RWPE1 (cell line): ENCODE data around the gene UVSSA.

Experiments used
- CTCF ChIA-PET: fragments of 350-600 bp; sonication (Branson Sonifier 250); formaldehyde crosslinking; extraction: SDS; loops from one replicate; lab custom pipeline; 2021; lab: Yijun Ruan, JAX
- POLR2A ChIA-PET: fragments of 400-600 bp; formaldehyde crosslinking; extraction: SDS; loops from one replicate; lab custom pipeline; 2020; ENCODE audit warnings: antibody characterized with exemption; ENCODE audit not compliant: low non-redundant PET; lab: Yijun Ruan, JAX
- DNase-seq: peaks from one replicate; pipeline ENCODE4 v3.0.0; 2012; ENCODE audit warnings: low spot score
- H3K27ac ChIP-seq: fragments of 450-650 bp; 2 replicates; pipeline ENCODE4 v1.5.1; 2017
- TF ChIP-seq, protein P1 (sequence below): fragments of 450-650 bp; conservative IDR thresholded peaks from 2 replicates; pipeline ENCODE4 v1.5.1; 2017; ENCODE audit warnings: low read depth, mild to moderate bottlenecking

The UVSSA gene

DNA sequence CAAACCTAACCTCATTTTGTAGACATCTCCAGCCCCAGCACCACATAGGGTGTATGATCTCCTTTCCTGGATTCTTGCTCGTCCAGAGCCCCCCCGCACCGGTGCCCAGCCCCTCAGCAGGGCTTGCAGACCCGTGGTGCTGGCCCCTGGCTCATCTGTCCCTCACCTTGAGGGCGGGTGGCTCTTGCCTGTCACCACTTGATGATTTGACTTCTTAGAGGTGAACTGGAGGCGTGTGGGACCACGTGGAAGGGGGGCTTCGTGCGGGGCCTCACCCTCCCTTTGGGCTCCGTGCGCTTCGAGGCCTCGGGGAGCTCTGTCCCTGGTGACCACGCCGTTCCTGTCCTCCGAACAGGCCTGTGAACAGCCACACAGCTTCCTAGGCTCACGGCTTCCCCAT, 15.5 kb downstream of the UVSSA start:
- no peak for DNase-seq
- CTCF ChIA-PET, result no interaction called here
- POLR2A ChIA-PET, result no interaction called here
- TF ChIP-seq, protein P1, sequence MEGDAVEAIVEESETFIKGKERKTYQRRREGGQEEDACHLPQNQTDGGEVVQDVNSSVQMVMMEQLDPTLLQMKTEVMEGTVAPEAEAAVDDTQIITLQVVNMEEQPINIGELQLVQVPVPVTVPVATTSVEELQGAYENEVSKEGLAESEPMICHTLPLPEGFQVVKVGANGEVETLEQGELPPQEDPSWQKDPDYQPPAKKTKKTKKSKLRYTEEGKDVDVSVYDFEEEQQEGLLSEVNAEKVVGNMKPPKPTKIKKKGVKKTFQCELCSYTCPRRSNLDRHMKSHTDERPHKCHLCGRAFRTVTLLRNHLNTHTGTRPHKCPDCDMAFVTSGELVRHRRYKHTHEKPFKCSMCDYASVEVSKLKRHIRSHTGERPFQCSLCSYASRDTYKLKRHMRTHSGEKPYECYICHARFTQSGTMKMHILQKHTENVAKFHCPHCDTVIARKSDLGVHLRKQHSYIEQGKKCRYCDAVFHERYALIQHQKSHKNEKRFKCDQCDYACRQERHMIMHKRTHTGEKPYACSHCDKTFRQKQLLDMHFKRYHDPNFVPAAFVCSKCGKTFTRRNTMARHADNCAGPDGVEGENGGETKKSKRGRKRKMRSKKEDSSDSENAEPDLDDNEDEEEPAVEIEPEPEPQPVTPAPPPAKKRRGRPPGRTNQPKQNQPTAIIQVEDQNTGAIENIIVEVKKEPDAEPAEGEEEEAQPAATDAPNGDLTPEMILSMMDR, result no peak
- no peak overlapping the region for H3K27ac ChIP-seq

DNA sequence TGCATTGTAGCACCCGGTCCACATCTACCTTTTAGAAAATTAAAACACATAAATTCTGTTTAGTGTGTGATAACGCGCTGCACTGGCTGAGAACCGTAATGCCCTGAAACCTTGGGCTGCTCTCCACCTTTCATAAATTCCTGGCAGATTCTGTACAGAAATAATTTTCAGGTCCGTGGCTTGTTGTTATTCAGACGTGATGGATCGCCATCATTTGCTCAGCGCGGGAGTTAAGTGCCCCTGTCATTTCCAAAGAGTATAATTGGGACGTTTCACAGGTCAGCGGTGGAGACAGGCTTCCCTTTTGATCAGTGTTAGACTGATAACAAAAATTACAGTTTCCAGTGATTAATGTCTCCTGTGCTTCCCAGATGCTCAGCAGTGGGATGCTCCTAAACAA, 16.5 kb downstream of the UVSSA start:
- ChIA-PET POLR2A (no interaction called here), CTCF (no interaction called here)
- H3K27ac ChIP-seq, result no peak overlapping the region
- TF ChIP-seq, protein P1, result no peak
- no peak for DNase-seq

DNA sequence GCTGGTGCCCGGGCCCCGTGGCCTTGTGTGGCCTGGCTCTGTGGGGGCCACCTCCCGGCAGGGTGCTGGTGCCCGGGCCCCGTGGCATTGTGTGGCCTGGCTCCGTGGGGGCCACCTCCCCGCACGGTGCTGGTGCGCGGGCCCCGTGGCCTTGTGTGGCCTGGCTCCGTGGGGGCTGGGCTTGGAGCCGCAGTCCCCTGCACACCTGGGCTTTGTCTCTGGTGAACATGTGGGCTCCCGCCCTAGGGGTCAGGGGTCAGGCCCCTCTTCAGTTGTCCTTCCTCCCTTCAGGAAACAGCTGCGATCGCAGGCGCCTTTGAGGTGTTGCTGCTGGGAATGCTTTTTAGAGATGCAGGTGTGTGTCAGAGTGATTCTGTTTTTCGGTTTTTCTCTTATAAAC, 17.2 kb downstream of the UVSSA start:
- ChIA-PET CTCF (interaction anchor here (2.2 kb wide), 1 partner anchor 8 kb away, joined by 9 read pairs; no protein-coding TSS in a partner anchor), POLR2A (no interaction called here)
- no peak for DNase-seq
- TF ChIP-seq, protein P1, result no peak
- peak overlapping the region; percentile 42; the same call in 1 of the 2 replicates for H3K27ac ChIP-seq

GRCh38 chr4:1364748-1365147, 17.7 kb downstream of the UVSSA start:
- ChIA-PET CTCF (interaction anchor here (0.6 to 2.2 kb wide), 2 partner anchors 8 to 13 kb away, joined by 3 to 9 read pairs; no protein-coding TSS in a partner anchor), POLR2A (no interaction called here)
- no peak for DNase-seq
- TF ChIP-seq, protein P1, result no peak
- peak overlapping the region; percentile 42 for H3K27ac ChIP-seq

DNA sequence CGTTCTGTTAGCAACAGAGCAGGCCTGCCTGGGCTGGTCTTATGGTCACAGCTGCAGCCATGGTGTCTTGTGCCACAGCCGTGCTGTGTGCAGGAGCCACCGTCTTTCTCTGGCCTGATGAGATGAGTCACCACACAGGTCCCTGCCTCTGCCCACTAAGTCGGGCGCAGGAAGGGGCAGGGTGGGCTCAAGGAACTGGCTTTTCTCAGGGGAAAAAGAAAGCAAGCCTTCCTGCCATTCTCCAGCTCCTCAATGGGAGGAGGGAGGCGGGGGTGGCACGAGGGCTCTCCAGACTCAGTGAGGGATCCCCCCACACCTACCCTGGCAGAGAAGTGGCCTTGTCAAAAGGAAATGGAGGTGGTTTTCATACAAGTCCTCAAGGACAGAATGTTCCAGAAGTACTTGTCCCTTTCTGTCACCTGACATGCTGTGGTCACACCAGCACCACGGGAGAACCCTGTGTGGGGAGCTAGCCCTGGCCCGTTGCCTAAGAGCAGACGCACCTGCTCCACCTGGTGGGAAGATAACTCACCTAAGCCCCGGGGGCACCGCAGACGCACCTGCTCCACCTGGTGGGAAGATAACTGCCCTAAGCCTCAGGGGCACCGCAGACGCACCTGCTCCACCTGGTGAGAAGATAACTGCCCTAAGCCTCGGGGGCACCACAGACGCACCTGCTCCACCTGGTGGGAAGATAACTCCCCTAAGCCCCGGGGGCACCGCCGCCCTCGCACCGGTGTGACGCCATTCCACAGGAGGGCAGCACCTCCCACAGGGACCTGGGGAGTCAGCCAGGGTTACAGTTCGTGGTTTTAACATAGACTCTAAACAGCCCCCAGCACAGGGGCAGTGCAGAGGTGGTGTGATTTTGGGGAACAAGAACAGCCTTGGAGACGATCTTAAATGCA, 18.5 kb downstream of the UVSSA start:
- ChIA-PET CTCF (interaction anchor here (0.6 to 2.2 kb wide), 3 partner anchors 9 to 240 kb away, joined by 3 to 9 read pairs (median 6); no protein-coding TSS in a partner anchor), POLR2A (no interaction called here)
- TF ChIP-seq, protein P1, result no peak
- H3K27ac ChIP-seq, result peak overlapping the region; percentile 42
- DNase-seq, result no peak

DNA sequence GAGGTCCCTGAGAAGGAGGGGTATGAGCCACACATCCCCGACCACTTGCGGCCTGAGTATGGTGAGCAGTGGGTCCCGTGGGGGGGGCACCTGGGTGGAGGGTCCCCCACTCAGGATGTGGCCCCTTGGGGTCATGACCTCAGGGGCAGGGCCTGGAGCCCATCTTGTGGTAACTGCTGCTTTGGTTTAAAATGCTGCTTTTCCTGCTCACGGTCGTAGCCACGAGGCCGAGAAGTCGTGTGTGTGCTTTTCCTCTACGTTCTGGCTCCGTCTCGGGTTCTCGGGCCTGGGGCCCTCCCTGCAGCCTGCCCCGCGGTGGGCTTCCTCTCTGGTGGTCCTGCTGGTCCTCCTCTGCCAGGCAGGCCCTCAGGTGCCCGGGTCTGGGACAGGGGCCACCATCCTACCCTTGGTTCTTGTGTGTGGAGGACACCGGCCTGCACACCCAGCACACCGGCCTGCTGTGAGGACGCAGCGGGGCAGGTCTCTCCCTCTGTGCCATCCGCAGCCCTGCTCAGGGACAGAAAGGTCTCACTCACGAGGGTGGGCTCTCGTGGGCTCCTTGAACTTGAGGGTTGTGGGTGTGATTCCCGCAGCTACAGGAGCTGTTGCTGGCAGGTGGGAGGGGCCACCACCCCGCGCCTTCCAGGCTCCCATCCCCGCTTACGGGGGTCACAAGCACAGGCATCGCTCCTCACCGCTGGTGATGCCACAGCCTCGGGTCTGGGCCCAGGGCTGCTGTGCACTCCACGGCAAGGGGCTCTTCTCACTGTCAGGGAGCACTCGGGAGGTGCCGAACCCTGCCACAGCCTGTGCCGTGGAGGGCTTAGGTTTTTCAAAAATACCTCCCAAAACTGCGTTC, 19.6 kb downstream of the UVSSA start:
- CTCF ChIA-PET, result interaction anchor here (2.2 kb wide), 1 partner anchor 10 kb away, joined by 9 read pairs; no protein-coding TSS in a partner anchor
- TF ChIP-seq, protein P1, result no peak
- DNase-seq, result no peak
- POLR2A ChIA-PET, result no interaction called here
- H3K27ac ChIP-seq, result no peak overlapping the region
